GM18861 (cell line): ENCODE data around the gene CALCOCO1.
"Not testable (repeated sequence)": the region's sequence is repeated elsewhere in the genome, so short reads cannot be mapped to it uniquely, and the experiment has no call there.

Experiments used
- ATAC-seq: cut with Tn5 transposase; IDR thresholded peaks from one replicate; pipeline ENCODE4 v1.9.1; 2021; ENCODE audit not compliant: unreplicated experiment

The CALCOCO1 gene

GRCh38 chr12:53733807-53734200 lies 6.6 kb upstream of the CALCOCO1 start:
- no peak for ATAC-seq

GRCh38 chr12:53733051-53733806 lies 6.0 kb upstream of the CALCOCO1 start:
- ATAC-seq, result no peak

GRCh38 chr12:53729644-53730043 lies 2.4 kb upstream of the CALCOCO1 start:
- ATAC-seq, result no peak

GRCh38 chr12:53728206-53728605 lies 954 bp upstream of the CALCOCO1 start:
- no peak for ATAC-seq

- no peak for ATAC-seq
Observed at GRCh38 chr12:53726946-53727309, 324 bp downstream of the CALCOCO1 start.

- no peak for ATAC-seq
Observed at GRCh38 chr12:53726341-53726740, 911 bp downstream of the CALCOCO1 start.

GRCh38 chr12:53725824-53726223 lies 1.4 kb downstream of the CALCOCO1 start:
- ATAC-seq, result no peak

GRCh38 chr12:53722450-53723041 lies 4.7 kb downstream of the CALCOCO1 start:
- ATAC-seq, result no peak

GRCh38 chr12:53720946-53721345 lies 6.3 kb downstream of the CALCOCO1 start:
- ATAC-seq, result no peak

- ATAC-seq, result no peak
Observed at GRCh38 chr12:53719649-53720048, 7.6 kb downstream of the CALCOCO1 start.

GRCh38 chr12:53718567-53718966 lies 8.7 kb downstream of the CALCOCO1 start:
- not testable (repeated sequence) for ATAC-seq

GRCh38 chr12:53717319-53717718 lies 9.9 kb downstream of the CALCOCO1 start:
- no peak for ATAC-seq

- ATAC-seq, result no peak
Observed at GRCh38 chr12:53714004-53714403, 13.2 kb downstream of the CALCOCO1 start.

GRCh38 chr12:53713516-53713915 lies 13.7 kb downstream of the CALCOCO1 start:
- no peak for ATAC-seq

GRCh38 chr12:53712059-53712643 lies 15.1 kb downstream of the CALCOCO1 start:
- ATAC-seq, result no peak

- ATAC-seq, result no peak
Observed at GRCh38 chr12:53710091-53710490, 17.2 kb downstream of the CALCOCO1 start.

GRCh38 chr12:53709671-53710070 lies 17.6 kb downstream of the CALCOCO1 start:
- no peak for ATAC-seq

GRCh38 chr12:53706080-53706479 lies 21.2 kb downstream of the CALCOCO1 start:
- ATAC-seq, result no peak

GRCh38 chr12:53703756-53704155 lies 23.5 kb downstream of the CALCOCO1 start:
- ATAC-seq, result no peak

- ATAC-seq, result no peak
Observed at GRCh38 chr12:53701518-53702264, 25.6 kb downstream of the CALCOCO1 start.

- no peak for ATAC-seq
Observed at GRCh38 chr12:53700567-53700966, 26.7 kb downstream of the CALCOCO1 start.

GRCh38 chr12:53699678-53700025 lies 27.6 kb downstream of the CALCOCO1 start:
- no peak for ATAC-seq
